Upper lobe of left lung (tissue), 6 donors: Measurements from ENCODE around the gene GRK7. TPM values are rescaled to one million over a fixed set of nuclear protein-coding genes. Genes with fewer than 3 reads are reported as not detected.
"Not testable (repeated sequence)": the region's sequence is repeated elsewhere in the genome, so short reads cannot be mapped to it uniquely, and the experiment has no call there.

Source experiments
- ATAC-seq, 2 donors: fragments of 200-7000 bp; cut with Tn5 transposase; one replicate each; pipeline ENCODE4 v1.9.1; 2022; ENCODE audit warnings: mild to moderate bottlenecking in 2 of 2, moderate library complexity in 2 of 2; ENCODE audit not compliant: low FRiP score in 2 of 2
- DNase-seq, 2 donors: peaks; one replicate each; pipeline ENCODE4 v3.0.0-alpha.2; 2019 to 2020
- H3K27ac ChIP-seq, 4 donors: fragments of 200-600 bp; sonication (generic); one replicate each; pipeline ENCODE4 v1.5.1; 2016 to 2019
- H3K27me3 ChIP-seq, 4 donors: fragments of 200-600 bp; sonication (generic); one replicate each; pipeline ENCODE4 v1.5.1; 2017 to 2019
- H3K36me3 ChIP-seq, 4 donors: fragments of 200-600 bp; sonication (generic); one replicate each; pipeline ENCODE4 v1.5.1; 2016 to 2019
- H3K4me1 ChIP-seq, 4 donors: fragments of 200-600 bp; sonication (generic); one replicate each; pipeline ENCODE4 v1.5.1; 2018 to 2019
- H3K4me3 ChIP-seq, 4 donors: fragments of 200-600 bp; sonication (generic); one replicate each; pipeline ENCODE4 v1.5.1; 2017 to 2019; ENCODE audit warnings: mild to moderate bottlenecking in 2 of 4, moderate library complexity in 1 of 4
- H3K9me3 ChIP-seq, 4 donors: fragments of 200-600 bp; sonication (generic); one replicate each; pipeline ENCODE4 v1.5.1; 2018 to 2019
- EP300 ChIP-seq, 4 donors: sonication (generic); formaldehyde crosslinking; IDR thresholded peaks; one replicate each; pipeline ENCODE4 v1.5.1; 2017; ENCODE audit warnings: antibody characterized with exemption in 4 of 4, control low read depth in 2 of 4
- POLR2A ChIP-seq, 4 donors: fragments of 450-650 bp; IDR thresholded peaks; one replicate each; pipeline ENCODE4 v1.5.1; 2016 to 2017; ENCODE audit warnings: antibody characterized with exemption in 4 of 4, mild to moderate bottlenecking in 2 of 4
- POLR2AphosphoS5 ChIP-seq, 2 donors: sonication (generic); formaldehyde crosslinking; IDR thresholded peaks; one replicate each; pipeline ENCODE4 v1.5.1; 2017; ENCODE audit warnings: antibody characterized with exemption in 2 of 2
- WGBS, 2 donors: methylation state at CpG; one replicate each; pipeline ENCODE4 v1.1.5; 2017 to 2018; 5-methylcytosine and 5-hydroxymethylcytosine counted together
- total RNA-seq, 6 donors: library from RNA; depleted of rRNA in 4 of 6; stranded (reverse); fragments of >200 nt in 4 of 6; gene quantifications; one replicate each; pipeline versions ENCODE4 v1.1.0 to v1.2.1, GENCODE V29; 2016 to 2021
- TF ChIP-seq, protein P1 (sequence below), 6 experiments: fragments of 450-650 bp in 4 of 6; fragments of 200-600 bp in 2 of 6; sonication (generic) in 2 of 6; IDR thresholded peaks; one replicate each; pipeline ENCODE4 v1.5.1; 2016 to 2019; ENCODE audit warnings: antibody characterized with exemption in 6 of 6
- donor health status: DM: no; HTN: no; CAD: no; lungs with moderate emphysema.
- donor health status: DM: no; HTN: yes; CAD: no; lungs with severe emphysema.

Gene GRK7
- total RNA-seq, 6 donors from 2014 or later: 0.22 TPM; not detected in 5

DNA sequence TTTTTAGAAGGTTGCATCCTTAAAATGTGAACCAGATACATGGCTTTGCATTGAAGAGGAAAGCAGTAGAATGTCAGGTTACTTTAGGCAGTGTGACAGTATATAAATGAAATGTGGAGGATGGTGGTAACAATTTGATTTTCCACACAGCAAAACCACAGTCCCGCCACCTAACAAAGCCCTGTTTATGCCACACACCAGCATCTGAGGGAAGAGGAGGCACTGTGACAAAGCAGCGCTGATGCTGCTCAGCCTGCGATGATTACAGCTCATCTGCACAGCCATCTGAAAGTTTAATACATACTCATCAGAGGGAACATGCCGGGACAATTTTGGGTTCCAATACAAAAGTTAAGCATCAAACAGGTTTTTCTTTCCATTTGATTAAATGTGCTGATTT, 16.2 kb upstream of the GRK7 start:
- DNase-seq: no peak
- Histone ChIP-seq H3K36me3 (peaks cover 12 to 79% (median 34%) of the 10 kb centered on the region in 4 donors), H3K4me1 (peaks cover under 1 to 18% (median 7%) of the 10 kb centered on the region in 4 donors), H3K9me3 (no peaks in the 10 kb centered on the region), H3K27me3 (no peaks in the 10 kb centered on the region), H3K27ac (no peak overlapping the region), H3K4me3 (no peak overlapping the region)
- 96 to 98% methylated on average over 4 of the region's 4 CpGs for WGBS, 2 donors
- TF ChIP-seq POLR2AphosphoS5 (IDR thresholded peaks at IDR 0.05): no peak
- TF ChIP-seq POLR2A (IDR thresholded peaks at IDR 0.05): no peak
- TF ChIP-seq, protein P1, sequence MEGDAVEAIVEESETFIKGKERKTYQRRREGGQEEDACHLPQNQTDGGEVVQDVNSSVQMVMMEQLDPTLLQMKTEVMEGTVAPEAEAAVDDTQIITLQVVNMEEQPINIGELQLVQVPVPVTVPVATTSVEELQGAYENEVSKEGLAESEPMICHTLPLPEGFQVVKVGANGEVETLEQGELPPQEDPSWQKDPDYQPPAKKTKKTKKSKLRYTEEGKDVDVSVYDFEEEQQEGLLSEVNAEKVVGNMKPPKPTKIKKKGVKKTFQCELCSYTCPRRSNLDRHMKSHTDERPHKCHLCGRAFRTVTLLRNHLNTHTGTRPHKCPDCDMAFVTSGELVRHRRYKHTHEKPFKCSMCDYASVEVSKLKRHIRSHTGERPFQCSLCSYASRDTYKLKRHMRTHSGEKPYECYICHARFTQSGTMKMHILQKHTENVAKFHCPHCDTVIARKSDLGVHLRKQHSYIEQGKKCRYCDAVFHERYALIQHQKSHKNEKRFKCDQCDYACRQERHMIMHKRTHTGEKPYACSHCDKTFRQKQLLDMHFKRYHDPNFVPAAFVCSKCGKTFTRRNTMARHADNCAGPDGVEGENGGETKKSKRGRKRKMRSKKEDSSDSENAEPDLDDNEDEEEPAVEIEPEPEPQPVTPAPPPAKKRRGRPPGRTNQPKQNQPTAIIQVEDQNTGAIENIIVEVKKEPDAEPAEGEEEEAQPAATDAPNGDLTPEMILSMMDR (IDR thresholded peaks at IDR 0.05): no peak
- TF ChIP-seq EP300 (IDR thresholded peaks at IDR 0.05): no peak
- ATAC-seq: no peak

DNA sequence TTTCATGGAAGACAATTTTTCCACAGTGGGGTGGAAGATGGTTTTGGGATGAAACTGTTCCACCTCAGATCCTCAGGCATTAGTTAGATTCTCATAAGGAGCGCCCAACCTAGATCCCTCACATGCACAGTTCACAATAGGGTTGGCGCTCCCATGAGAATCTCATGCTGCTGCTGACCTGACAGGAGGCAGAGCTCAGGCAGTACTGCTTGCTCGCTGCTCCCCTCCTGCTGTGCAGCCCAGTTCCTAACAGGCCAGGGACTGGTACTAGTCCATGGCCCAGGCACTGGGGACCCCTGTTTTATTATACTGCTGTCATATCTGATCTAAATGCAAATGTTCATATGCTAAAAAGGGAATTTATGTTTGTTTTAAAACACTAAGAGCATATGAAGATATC, 9.8 kb upstream of the GRK7 start:
- Histone ChIP-seq H3K36me3 (peaks cover 2 to 41% (median 7%) of the 10 kb centered on the region in 4 donors), H3K27ac (no peak overlapping the region), H3K4me3 (no peak overlapping the region), H3K9me3 (no peaks in the 10 kb centered on the region), H3K27me3 (no peaks in the 10 kb centered on the region), H3K4me1 (no peaks in the 10 kb centered on the region)
- TF ChIP-seq, protein P1 (IDR thresholded peaks at IDR 0.05): no peak
- TF ChIP-seq POLR2A (IDR thresholded peaks at IDR 0.05) (no peak), EP300 (IDR thresholded peaks at IDR 0.05) (no peak)
- DNase-seq (no peak), ATAC-seq (no peak)
- 95% methylated on average over 3 of the region's 3 CpGs for WGBS, 2 donors

DNA sequence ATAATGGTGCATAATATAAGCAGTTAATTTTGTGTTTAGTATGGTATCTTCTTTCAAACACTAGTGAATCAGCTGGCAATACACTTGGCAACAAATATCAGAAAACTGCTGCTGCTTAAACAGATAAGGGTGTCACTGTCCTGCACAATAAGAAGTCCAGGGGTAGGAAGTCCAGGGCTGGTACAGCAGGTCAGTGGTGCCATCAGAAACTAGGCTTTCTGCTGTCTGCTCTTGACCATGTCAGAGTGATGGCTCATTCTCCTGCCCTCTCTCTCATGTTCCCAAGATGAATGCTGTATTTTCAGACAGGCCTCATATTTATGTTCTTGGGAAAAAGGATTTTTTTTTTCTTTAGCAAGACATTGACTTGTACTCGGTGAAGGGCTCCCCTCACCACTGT, 9.2 kb upstream of the GRK7 start:
- Histone ChIP-seq H3K27ac (no peak overlapping the region), H3K9me3 (no peaks in the 10 kb centered on the region), H3K4me1 (no peaks in the 10 kb centered on the region), H3K27me3 (no peaks in the 10 kb centered on the region), H3K4me3 (no peak overlapping the region), H3K36me3 (peaks cover 2 to 34% (median 7%) of the 10 kb centered on the region in 4 donors)
- TF ChIP-seq POLR2AphosphoS5 (IDR thresholded peaks at IDR 0.05): no peak
- TF ChIP-seq EP300 (IDR thresholded peaks at IDR 0.05): no peak
- no peak for TF ChIP-seq POLR2A (IDR thresholded peaks at IDR 0.05)
- TF ChIP-seq, protein P1 (IDR thresholded peaks at IDR 0.05): no peak
- ATAC-seq (no peak), DNase-seq (no peak)
- 96% methylated on average over 1 of the region's 1 CpG for WGBS, 2 donors

DNA sequence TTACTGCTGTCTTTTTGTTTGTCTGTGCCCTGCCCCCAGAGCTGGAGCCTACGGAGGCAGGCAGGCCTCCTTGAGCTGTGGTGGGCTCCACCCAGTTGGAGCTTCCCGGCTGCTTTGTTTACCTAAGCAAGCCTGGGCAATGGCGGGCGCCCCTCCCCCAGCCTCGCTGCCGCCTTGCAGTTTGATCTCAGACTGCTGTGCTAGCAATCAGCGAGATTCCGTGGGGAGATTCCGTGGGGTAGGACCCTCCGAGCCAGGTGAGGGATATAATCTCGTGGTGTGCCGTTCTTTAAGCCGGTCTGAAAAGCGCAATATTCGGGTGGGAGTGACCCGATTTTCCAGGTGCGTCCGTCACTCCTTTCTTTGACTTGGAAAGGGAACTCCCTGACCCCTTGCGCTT, 656 bp upstream of the GRK7 start:
- H3K36me3 ChIP-seq, H3K4me1 ChIP-seq, H3K4me3 ChIP-seq, ATAC-seq, H3K27me3 ChIP-seq, H3K27ac ChIP-seq, H3K9me3 ChIP-seq: not testable (repeated sequence)
- 82 to 100% methylated on average over 7 to 11 of the region's 19 CpGs for WGBS, 2 donors
- peak in 1 of 2 donors; percentile 13 for DNase-seq

DNA sequence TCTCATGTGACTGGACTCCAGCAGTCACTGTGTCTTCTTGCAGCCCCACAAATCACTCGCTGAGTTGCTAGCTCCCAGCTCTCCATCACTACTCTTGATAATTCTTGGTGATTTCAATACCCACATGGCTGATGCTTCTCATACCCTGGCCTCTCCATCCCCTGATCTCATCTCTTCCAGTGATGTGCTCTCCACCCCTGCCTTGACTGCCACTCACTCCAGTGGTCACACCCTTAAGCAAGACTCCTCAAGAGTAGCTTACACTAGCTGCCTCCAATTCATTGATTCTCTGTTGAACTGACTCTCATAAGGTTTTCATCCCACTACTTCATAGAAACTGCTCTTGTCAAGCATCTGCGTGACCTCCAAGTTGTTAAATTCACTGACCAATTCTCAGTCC, 837 bp downstream of the GRK7 start:
- DNase-seq (no peak), ATAC-seq (no peak)
- Histone ChIP-seq H3K4me1 (peaks cover 0 to 13% (median 0%) of the 10 kb centered on the region in 4 donors), H3K4me3 (no peak overlapping the region), H3K27me3 (no peaks in the 10 kb centered on the region), H3K27ac (no peak overlapping the region), H3K36me3 (no peaks in the 10 kb centered on the region), H3K9me3 (no peaks in the 10 kb centered on the region)
- no peak for TF ChIP-seq POLR2AphosphoS5 (IDR thresholded peaks at IDR 0.05)
- WGBS, 2 donors: 93 to 97% methylated on average over 2 of the region's 2 CpGs

DNA sequence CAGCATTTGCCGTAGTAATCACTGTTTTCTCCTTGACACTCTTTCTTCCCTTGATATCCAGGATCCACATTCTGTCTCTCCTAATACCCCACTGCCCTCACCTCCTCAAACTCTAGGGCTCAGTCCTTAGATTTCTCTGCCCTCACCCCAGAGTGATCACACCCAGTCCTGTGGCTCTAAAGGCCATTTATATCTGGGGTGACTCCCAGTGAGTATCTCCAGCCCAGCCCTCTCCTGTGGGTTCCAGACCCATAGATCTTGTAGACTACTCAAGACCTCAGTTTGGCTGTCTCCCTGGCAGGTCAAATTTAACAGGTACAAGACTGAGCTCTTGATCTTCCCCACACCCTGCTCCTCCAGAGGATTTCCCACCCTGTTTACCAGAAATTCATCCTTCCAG, 1.3 kb downstream of the GRK7 start:
- Histone ChIP-seq H3K9me3 (no peaks in the 10 kb centered on the region), H3K4me1 (peaks cover 0 to 16% (median 0%) of the 10 kb centered on the region in 4 donors), H3K36me3 (no peaks in the 10 kb centered on the region), H3K27ac (no peak overlapping the region), H3K27me3 (no peaks in the 10 kb centered on the region), H3K4me3 (no peak overlapping the region)
- WGBS, 2 donors: 80 to 94% methylated on average over 1 of the region's 1 CpG
- TF ChIP-seq POLR2A (IDR thresholded peaks at IDR 0.05) (no peak), POLR2AphosphoS5 (IDR thresholded peaks at IDR 0.05) (no peak), EP300 (IDR thresholded peaks at IDR 0.05) (no peak)
- TF ChIP-seq, protein P1 (IDR thresholded peaks at IDR 0.05): no peak
- ATAC-seq (no peak), DNase-seq (no peak)
